Upper lobe of right lung (tissue), 1 donor: ENCODE data around the gene TAS1R1. TPM values are rescaled to one million over a fixed set of nuclear protein-coding genes. Genes with fewer than 3 reads are reported as not detected.

Experiments used
- ATAC-seq: fragments of 200-7000 bp; cut with Tn5 transposase; one replicate; pipeline ENCODE4 v1.9.1; 2020; ENCODE audit warnings: mild to moderate bottlenecking, moderate library complexity
- DNase-seq: peaks from one replicate; pipeline ENCODE4 v3.0.0-alpha.2; 2020
- H3K27ac ChIP-seq: fragments of 200-600 bp; one replicate; pipeline ENCODE4 v1.8.0; 2022
- H3K27me3 ChIP-seq: fragments of 200-600 bp; one replicate; pipeline ENCODE4 v1.8.0; 2022; ENCODE audit warnings: mild to moderate bottlenecking
- H3K36me3 ChIP-seq: fragments of 200-600 bp; one replicate; pipeline ENCODE4 v1.8.0; 2022
- H3K4me1 ChIP-seq: fragments of 200-600 bp; one replicate; pipeline ENCODE4 v1.8.0; 2022
- H3K4me3 ChIP-seq: fragments of 200-600 bp; one replicate; pipeline ENCODE4 v1.8.0; 2022; ENCODE audit warnings: mild to moderate bottlenecking
- H3K9me3 ChIP-seq: fragments of 200-600 bp; one replicate; pipeline ENCODE4 v1.8.0; 2022
- CTCF ChIP-seq: fragments of 200-600 bp; IDR thresholded peaks from one replicate; pipeline ENCODE4 v1.8.0; 2022; ENCODE audit warnings: antibody characterized with exemption
- intact Hi-C: fragments of 100-400 bp; cut with DNase I; formaldehyde crosslinking; loops from one replicate; pipeline ENCODE4 v1.11.0; 2022
- total RNA-seq: library from RNA; stranded (reverse); fragmentation: NEBNext Ultra II Directional; extraction: Animal tissue kit (Norgen Biotek cat#: 25700); gene quantifications from one replicate; pipeline ENCODE4 v1.2.1, GENCODE V29; 2021
- donor health status: DM: no; HTN: yes; CAD: no; lungs with severe emphysema.

The TAS1R1 gene
- total RNA-seq, 1 donor from 2014 or later: not detected

GRCh38 chr1:6511056-6511455, 44.1 kb upstream of the TAS1R1 start:
- Histone ChIP-seq H3K4me3 (no peak overlapping the region), H3K27me3 (no peaks in the 10 kb centered on the region), H3K9me3 (no peaks in the 10 kb centered on the region), H3K36me3 (no peaks in the 10 kb centered on the region), H3K27ac (no peak overlapping the region), H3K4me1 (peaks cover 5% of the 10 kb centered on the region)
- intact Hi-C loops: no loop called here
- DNase-seq: no peak
- no peak for TF ChIP-seq CTCF
- no peak for ATAC-seq

DNA sequence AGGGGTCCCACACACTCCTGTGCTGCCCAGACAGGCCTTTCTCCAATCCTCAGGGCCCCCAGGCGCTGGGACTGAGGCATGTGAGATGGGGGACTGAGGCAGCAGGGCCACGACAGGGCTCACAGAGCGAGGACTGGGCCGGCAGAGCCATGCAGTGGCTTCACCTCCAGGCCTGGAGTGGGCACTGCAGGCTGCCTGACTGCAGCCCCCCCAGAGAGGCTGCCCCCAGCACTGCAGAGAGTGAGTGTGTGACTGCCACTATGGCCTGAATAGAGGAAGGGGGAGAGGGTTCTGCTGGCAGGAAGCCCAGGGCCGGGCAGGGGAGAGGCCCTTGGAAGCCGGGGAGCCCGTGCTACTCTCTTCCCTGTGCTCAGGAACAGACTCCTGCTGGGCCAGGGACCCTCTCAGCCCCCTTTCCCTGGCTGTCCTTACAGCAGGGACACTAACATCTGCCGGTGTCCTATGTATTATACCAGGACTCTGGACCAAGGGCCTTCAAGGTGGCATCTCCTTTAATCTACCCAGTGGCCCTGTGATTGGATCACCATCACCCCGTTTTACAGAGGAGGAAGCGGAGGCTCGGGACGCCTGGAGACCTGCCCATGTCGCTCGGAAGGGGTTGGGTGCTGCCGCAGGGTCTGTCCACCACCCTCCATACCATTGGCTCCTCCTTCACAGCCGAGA, 43.4 kb upstream of the TAS1R1 start:
- Histone ChIP-seq H3K9me3 (no peaks in the 10 kb centered on the region), H3K36me3 (no peaks in the 10 kb centered on the region), H3K27ac (no peak overlapping the region), H3K27me3 (no peaks in the 10 kb centered on the region), H3K4me1 (peaks cover 5% of the 10 kb centered on the region), H3K4me3 (no peak overlapping the region)
- ATAC-seq (no peak), DNase-seq (no peak)
- no peak for TF ChIP-seq CTCF
- intact Hi-C loops: no loop called here

GRCh38 chr1:6512245-6512907, 42.7 kb upstream of the TAS1R1 start:
- H3K4me3 ChIP-seq: no peak overlapping the region
- H3K4me1 ChIP-seq: peaks cover 4% of the 10 kb centered on the region
- no peak for ATAC-seq
- DNase-seq: no peak
- no peak for TF ChIP-seq CTCF
- H3K36me3 ChIP-seq: no peaks in the 10 kb centered on the region
- no peaks in the 10 kb centered on the region for H3K9me3 ChIP-seq
- intact Hi-C loops: no loop called here
- H3K27ac ChIP-seq: no peak overlapping the region
- no peaks in the 10 kb centered on the region for H3K27me3 ChIP-seq

- intact Hi-C loops: no loop called here
- TF ChIP-seq CTCF: no peak
- no peaks in the 10 kb centered on the region for H3K36me3 ChIP-seq
- H3K27me3 ChIP-seq: no peaks in the 10 kb centered on the region
- H3K9me3 ChIP-seq: no peaks in the 10 kb centered on the region
- no peak overlapping the region for H3K27ac ChIP-seq
- H3K4me3 ChIP-seq: no peak overlapping the region
- ATAC-seq: no peak
- no peaks in the 10 kb centered on the region for H3K4me1 ChIP-seq
- DNase-seq: no peak
Observed at GRCh38 chr1:6512908-6513280, 42.2 kb upstream of the TAS1R1 start.

DNA sequence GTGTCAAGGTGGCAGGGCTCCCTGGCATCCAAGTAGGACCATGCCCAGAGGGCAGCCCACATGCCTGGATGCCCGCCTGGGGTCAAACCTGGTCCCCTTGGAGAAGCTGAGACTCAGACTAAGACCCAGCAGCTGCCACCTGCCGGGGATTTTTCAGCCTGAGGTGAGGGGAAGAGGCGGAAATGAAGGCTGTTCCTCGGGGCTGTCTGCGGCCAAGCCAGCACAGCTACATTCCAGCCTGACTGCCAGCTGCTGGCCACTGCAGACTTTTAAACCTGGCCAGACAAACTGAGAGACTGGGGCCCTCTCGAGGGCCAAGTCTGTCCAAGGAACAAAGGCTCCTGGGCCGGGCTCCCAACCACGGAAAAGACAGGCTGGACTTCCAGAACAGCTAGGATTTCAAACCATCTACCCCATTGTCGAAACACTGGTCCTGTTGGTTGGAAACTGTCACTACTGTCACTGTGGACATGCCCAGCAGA, 41.7 kb upstream of the TAS1R1 start:
- ATAC-seq: no peak
- Histone ChIP-seq H3K27ac (no peak overlapping the region), H3K4me3 (no peak overlapping the region), H3K27me3 (no peaks in the 10 kb centered on the region), H3K9me3 (no peaks in the 10 kb centered on the region), H3K4me1 (no peaks in the 10 kb centered on the region), H3K36me3 (no peaks in the 10 kb centered on the region)
- intact Hi-C loops: no loop called here
- TF ChIP-seq CTCF: no peak
- DNase-seq: no peak
